GM12878 (cell line): Measurements from ENCODE around the gene MOGAT2. TPM values are rescaled to one million over a fixed set of nuclear protein-coding genes. Genes with fewer than 3 reads are reported as not detected.

Experiments used
- E2F8 ChIP-seq: fragments of 450-650 bp; IDR thresholded peaks from 2 replicates; pipeline ENCODE4 v1.6.1; 2018; ENCODE audit warnings: mild to moderate bottlenecking, low read depth, moderate library complexity; ENCODE audit not compliant: partially characterized antibody
- ELK1 ChIP-seq: IDR thresholded peaks from 2 replicates; pipeline ENCODE4 v1.6.1; 2012; ENCODE audit warnings: low read depth, low read length, improper control_type of control experiment
- NR2F1 ChIP-seq: fragments of 450-650 bp; conservative IDR thresholded peaks from 2 replicates; pipeline ENCODE4 v1.6.1; 2017; ENCODE audit warnings: mild to moderate bottlenecking
- SKIL ChIP-seq: fragments of 450-650 bp; IDR thresholded peaks from 2 replicates; pipeline ENCODE4 v1.6.1; 2017; ENCODE audit warnings: mild to moderate bottlenecking, low read depth, inconsistent platforms; ENCODE audit not compliant: poor library complexity, severe bottlenecking
- SREBF2 ChIP-seq: IDR thresholded peaks from 2 replicates; pipeline ENCODE4 v1.6.1; 2012; ENCODE audit warnings: mild to moderate bottlenecking, low read length
- TCF12 ChIP-seq: IDR thresholded peaks from 2 replicates; pipeline ENCODE4 v1.6.1; 2011; ENCODE audit warnings: low read depth, mild to moderate bottlenecking, low read length
- ZNF274 ChIP-seq: IDR thresholded peaks from one replicate; pipeline ENCODE4 v1.8.0; 2011; ENCODE audit not compliant: insufficient read length, insufficient read depth
- polyA plus RNA-seq, 11 experiments: library from polyadenylated mRNA; depleted of rRNA in 4 of 11; unstranded in 6 of 11; stranded (reverse) in 5 of 11; fragments of >200 nt; fragmentation: Nextera tagmentation in 4 of 11; fragmentation: Illumina TruSeq in 1 of 11; extraction: Ambion mirVana in 4 of 11; extraction: Trizol in 1 of 11; gene quantifications; 1 replicate in 1 of 11; 2 replicates in 10 of 11; pipeline versions ENCODE4 v1.2.1 to v1.2.3, GENCODE V29; 2011 to 2016; ENCODE audit warnings: inconsistent platforms in 2 of 11, missing spikeins in 2 of 11, low read depth in 1 of 11
- total RNA-seq, 4 experiments: library from RNA; depleted of rRNA in 3 of 4; stranded (reverse); fragments of >200 nt in 3 of 4; fragmentation: Illumina TruSeq in 1 of 4; extraction: Trizol in 1 of 4; gene quantifications; 2 replicates each; pipeline versions ENCODE4 v1.2.1 to v1.2.3, GENCODE V29; 2013 to 2021
- TF ChIP-seq, protein P1 (sequence below): fragments of 450-650 bp; IDR thresholded peaks from 2 replicates; pipeline ENCODE4 v1.6.1; 2014; ENCODE audit warnings: mild to moderate bottlenecking

MOGAT2 gene
- total and polyA plus RNA-seq, 10 of the 15 experiments (the other 5 are each of a cell fraction or from before 2014, with no cell fraction given) = 0.15 to 0.45 (median 0.22) TPM; not detected in 1

- TF ChIP-seq NR2F1 (no peak), SREBF2 (no peak), TCF12 (no peak), SKIL (no peak), ZNF274 (no peak), E2F8 (no peak), ELK1 (no peak)
- TF ChIP-seq, protein P1, sequence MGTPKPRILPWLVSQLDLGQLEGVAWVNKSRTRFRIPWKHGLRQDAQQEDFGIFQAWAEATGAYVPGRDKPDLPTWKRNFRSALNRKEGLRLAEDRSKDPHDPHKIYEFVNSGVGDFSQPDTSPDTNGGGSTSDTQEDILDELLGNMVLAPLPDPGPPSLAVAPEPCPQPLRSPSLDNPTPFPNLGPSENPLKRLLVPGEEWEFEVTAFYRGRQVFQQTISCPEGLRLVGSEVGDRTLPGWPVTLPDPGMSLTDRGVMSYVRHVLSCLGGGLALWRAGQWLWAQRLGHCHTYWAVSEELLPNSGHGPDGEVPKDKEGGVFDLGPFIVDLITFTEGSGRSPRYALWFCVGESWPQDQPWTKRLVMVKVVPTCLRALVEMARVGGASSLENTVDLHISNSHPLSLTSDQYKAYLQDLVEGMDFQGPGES = no peak
These were observed 17.0 kb downstream of the MOGAT2 start (continued) for GRCh38 chr11:75734491-75735180.
